ENCODE data around the gene MYO1E.

Gene MYO1E

DNA sequence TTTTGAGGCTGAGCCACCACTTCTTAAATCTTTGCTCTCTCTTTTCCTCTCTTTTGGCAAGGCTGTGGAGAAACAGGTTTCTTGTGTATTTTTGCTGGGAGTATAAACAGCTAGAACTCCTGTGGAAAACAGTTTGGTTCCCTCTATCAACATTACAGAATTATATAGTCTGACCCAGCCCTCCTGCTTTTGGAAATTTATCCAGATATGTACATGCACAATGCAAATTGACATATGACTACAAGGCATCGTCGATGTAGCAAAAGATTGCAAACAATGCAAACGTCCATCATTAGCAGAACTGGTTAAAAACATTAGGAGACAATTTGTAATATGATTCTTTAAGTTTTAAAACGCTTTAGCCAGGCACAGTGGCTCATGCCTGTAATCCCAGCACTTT is 12.5 kb upstream of the MYO1E start:
- no peak for DNase-seq

DNA sequence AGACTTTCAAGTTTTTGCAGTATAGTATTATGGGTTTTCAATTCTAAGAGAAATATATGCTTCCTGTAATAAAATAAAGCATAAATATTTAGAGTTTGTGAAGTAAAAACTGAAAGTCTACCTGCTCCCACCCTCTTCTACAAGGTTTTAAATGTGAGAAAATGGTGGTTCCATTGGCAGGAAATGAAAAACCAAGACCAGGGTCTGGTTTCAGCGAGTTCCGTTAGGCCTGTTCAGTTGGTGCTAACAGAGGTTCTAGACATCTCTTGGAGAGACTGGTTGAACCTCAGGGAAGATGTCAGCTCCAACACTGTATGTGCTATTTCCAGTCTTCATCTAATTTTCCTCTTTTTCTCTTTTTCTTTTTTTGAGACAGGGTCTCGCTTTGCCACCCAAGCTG is 11.8 kb upstream of the MYO1E start:
- DNase-seq = no peak

DNA sequence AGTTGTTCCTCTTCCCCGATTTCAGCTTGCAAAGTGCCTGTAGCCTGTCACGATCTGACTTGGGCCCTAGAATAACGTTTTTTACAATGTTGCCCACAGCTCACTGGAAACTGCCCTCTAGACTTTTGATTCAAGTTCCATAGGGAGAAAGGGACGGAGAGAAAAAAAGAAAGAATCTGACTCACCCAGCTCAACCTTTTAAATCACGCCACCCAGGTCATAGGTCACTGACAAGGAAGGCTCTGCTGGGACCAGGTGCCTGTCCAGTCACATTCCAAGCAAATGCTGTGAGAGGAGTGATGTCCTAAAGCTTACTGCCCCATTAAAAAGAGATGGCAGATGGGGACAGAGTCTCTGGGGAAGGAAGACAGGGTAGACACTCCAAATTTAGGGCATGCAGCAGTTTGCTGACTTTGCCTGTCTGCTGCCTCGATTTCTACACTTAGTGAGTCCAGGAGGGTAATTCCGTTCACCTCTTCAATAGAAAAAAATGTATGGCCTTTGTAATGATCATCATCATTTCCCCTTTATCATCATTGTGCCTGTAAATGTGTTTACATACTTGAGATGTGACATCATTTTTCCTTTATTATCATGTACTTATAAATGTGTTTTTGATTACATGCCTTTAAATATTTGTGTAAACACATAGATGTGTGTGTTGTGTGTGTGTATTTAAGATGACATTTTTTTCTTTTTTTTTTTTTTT is 8.4 kb upstream of the MYO1E start:
- peak; percentile 93 for DNase-seq

DNA sequence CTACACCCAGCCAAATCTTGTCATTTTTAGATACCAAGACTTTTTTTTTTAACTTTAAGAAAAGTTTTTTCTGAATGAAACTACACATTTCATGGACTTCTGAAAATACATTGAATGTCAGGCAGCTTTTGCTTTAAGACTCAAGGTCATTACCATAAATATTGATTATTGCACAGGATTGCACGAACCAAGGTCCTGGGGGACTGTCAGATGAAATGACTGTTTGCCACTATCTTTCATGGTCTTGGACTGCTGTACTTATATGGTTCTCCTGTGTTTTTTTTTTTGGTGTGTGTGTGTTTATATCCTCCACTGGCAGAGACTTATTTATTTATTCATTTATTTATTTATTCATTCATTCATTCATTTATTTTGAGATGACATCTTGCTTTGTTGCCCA is 6.9 kb upstream of the MYO1E start:
- no peak for DNase-seq

DNA sequence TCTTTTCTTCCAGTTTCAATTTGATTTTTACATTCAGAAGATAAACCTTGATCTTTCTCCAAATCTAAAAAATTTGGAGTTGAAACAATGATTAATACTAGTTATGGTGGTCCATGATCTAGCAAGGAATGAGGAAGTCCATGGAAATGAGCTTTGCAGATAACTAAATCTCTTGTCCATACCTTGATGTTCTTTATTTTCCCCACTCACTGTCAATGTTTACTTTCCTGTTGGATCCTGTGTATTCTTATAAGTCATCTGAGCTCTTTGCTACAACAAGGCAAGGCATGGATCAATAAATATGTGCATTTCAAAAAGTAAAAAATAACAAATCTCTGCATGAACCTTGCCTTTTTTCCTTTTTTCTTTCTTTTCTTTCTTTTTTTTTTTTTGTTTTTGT is 6.2 kb upstream of the MYO1E start:
- no peak for DNase-seq

DNA sequence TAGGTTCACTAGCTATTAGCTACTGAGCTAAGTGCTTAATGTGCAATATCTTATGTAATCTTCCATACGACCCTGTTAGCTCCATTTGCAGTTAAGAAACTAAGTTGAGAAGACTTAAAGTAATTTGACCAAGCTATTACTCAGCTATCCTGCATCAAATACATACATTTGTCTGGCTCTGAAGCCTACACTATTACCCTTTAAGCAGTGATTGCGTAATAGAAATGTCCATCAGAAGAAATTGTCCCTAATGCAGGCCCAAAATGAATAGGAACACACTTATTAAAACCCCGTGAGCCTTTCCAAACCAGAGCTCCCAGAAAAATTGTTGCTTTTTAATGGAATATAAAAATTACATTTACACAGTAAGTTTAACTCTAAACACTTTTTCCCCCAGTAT is 5.3 kb upstream of the MYO1E start:
- no peak for DNase-seq

DNA sequence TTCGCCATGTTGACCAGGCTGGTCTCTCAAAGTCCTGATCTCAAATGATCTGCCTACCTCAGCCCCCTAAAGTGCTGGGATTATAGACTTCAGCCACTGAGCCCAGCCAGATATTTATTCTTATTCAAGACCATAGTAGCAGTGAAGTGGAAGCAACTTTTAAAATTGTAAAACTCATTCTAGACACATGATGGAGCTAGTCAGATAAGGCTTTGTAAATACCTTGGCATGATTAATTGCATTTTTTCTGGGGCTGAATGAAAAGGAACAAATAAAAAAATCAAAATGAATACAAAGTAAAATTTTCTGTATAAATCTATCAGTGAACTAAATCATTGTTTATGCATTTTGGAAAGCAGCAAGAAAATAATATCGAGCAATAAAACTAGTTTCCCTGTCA is 4.1 kb upstream of the MYO1E start:
- DNase-seq = no peak

DNA sequence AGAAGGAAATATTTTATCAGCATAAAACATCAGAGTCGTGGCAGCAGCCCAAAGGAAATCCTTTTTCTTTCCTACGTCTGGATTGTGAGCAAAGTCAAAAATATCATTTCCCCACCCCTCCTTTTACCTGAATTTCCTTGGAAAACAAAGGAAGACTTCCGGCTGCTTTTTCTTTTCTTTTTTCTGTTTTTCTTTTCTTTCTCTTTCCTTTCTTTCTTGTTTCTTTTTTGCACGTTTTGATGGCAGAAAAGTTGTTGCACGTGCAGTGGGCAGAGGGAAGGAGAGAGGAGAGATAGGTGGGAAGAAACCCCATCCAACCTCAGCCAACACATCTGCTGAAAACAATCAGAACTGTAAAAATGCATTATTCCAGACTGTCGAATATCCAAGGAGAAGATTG is 544 bp upstream of the MYO1E start:
- DNase-seq = no peak

DNA sequence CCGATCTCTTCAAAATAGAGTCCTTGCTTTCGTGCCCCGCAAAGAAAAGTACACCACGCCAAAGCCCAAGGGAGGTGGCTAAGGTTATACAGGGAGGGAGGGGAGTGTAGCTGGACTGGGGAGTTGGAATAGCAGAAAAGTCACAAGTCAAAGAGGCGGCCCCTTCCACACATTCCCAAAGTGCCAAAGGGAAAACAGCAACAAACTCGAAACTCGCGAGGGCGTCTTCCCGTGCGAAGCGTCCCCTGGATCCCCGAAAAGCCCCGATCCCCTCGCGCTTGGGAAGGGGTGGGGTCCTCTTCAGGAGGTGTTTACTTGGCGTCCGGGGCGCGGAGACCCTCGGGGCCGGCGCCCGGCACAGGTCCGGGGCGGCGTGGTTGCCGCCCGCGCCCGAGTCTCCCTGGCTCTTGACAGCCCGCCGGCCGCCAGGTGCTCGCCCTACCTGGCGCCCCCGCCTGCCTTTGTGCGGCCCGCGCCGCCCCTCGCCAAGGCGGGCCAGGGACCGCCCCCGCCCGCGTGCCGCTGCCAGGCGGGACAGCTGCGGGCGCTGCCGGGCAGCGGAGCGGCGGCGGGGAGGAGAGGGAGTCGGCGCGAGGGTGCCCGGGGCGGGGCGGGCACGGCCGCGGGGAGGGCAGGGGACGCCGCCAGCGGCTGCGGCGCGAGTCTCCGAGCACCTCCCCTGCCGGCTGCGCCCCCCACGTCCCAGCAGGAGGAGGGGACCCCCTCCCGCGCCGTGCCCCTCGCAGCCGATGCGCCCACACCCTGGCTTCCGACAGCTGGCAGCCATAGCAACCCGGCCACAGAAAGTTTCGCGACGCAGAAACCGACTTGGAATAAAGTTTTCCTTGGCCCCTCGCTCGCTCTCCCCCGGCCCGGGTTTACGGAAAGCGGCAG is 966 bp downstream of the MYO1E start:
- peak; percentile 65 for DNase-seq

DNA sequence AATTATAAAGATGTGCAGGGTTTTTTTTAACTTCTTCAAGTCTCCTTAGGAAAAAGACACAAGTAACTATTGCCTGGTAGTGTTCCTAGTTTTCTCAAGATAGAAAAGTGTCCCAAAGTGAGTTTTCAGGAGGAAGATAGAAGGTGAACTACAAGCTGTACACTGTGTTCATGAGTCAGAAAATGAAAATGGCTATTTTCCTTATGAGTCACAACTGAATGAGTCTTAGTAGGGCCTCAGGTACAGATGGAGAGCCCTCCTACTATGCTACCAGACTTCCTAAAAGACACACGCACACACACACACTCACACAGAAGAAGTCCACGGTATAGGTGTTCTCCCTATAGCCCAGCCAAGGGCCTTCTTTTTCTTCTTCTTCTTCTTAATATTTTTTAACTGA is 3.1 kb downstream of the MYO1E start:
- no peak for DNase-seq

DNA sequence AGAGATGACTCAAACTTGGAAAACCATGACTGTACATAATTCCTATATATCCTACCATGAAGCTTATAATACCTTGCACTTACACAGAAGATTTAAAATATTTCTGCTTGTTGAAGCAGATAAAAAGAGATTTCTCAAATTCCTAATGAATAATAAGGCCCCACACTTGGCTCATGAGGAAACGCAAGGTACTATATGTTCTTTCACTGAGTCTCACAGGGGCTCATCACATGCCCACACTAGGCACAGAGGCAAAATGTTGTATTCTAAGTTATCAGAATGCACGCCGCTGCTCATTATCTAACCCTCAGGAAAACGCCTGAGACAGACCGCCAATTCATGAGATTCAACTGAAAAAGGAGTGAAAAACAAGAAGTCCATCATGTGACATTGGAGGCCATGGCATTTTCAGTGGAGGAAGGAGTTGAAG is 5.6 kb downstream of the MYO1E start:
- DNase-seq = no peak

DNA sequence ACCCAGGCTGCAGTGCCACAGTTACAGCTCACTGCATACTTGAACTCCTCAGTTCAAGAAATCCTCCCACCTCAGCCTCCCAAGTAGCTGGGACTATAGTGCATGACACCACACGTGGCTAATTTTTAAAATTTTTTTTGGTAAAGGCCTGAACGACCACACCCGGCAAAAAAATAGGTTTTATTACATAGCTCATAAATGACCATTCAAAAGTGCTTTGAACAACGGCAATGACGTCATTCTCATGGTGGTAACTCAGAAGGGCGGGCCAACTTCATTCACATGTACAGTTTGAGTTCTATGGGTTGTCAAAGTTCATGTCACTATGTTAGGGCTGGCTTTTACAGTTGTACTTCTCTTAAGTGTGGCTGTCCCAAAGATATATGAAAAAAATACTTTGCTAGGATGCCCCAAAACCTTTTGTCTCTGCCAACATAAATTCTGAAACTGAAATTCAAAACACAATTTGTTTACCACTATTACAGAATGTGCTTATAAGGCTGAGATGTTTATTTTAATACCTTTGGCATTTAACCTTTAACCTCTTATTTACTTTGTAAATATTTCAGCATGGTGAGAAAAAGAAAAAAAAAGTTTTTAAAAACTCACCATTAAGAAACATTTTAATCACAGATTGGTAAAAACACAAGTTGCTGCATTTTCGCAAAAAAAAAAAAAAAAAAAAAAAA is 6.2 kb downstream of the MYO1E start:
- no peak for DNase-seq

DNA sequence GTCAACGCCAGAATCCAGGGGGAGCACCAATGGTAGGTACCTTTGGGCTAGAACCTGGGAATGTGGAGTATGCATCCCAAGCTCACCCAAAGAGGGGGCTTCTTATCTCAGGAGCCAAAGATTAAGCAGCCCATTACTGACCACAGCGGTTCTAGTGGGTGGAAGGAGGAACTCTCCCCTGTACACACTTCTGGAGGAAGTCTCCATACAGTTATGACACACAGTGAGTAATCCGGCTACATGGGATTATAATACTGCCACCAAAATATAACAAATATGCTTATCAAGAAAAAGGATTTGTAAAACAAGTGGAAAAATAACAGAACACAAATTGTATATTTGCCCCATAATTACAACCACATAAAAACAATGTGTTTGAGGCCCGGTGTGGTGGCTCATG is 8.4 kb downstream of the MYO1E start:
- DNase-seq = no peak

DNA sequence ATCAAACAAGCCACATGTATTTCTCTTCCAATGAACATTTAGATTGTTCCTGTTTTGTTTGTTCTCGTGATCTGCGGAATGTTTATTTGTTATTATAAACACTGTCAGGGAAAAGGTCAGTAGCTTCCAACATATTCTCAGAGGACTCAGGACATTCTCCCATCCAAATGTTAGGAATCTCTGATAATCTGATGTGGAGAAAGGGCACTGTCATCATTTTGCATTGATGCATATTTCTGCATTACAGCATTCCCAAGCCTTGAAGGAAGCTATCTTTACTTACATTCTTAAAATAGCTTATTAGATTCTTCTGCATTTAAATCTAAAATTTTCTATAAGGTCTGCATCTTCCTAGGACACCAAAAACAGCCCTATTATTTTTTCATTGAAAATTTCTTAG is 10.3 kb downstream of the MYO1E start:
- no peak for DNase-seq

DNA sequence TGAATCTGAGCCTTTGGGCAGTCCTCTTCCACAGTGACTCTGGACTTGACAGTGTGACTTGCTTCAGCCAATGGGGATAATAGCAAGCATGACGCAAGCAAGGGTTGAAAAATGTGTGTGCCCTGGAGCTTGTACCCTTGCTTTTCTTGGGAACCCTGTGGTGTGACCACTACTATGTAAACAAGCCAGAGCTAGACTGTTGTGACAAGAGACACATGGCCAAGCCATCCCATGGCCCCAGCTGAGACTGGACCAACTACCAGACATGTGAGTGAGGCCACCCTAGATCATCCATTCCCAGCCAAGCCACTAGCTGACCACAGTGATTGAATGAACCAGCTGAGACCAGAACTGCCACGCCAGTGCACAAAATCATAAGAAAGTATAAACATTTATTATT is 11.8 kb downstream of the MYO1E start:
- no peak for DNase-seq

DNA sequence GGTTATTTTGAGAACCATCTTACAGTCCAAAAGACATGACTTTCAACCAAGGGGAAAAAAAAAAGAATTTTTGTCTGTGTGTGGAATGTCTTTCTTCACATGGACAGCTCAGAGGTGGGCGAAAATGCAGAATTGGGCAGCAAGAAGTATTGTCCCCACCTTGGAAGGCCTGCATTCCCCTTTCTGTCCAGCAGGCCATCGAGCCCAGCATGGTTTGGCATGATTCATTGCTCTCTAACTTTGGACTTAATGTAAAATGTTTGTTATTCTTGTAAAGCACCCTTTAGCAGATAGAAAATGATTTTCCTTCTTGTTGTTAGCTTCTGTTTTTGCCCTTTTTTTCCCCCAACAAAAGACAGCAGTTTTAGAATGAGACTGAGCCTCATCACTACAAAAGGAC is 12.4 kb downstream of the MYO1E start:
- no peak for DNase-seq

DNA sequence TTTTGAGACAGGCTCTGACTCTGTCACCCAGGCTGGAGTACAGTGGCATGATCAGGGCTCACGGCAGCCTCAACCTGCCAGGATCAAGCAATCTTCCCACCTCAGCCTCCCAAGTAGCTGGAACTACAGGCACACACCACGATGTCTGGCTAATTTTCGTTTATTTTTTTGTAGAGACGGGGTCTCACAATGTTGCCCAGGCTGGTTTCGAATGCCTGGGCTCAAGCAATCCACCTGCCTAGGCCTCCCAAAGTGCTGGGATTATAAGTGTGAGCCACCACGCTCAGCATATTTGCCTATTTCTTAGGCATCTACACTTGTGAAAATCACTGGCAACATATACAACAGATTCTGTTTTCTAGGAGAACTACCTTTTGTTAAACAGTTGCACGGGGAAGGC is 16.9 kb downstream of the MYO1E start:
- DNase-seq = no peak

DNA sequence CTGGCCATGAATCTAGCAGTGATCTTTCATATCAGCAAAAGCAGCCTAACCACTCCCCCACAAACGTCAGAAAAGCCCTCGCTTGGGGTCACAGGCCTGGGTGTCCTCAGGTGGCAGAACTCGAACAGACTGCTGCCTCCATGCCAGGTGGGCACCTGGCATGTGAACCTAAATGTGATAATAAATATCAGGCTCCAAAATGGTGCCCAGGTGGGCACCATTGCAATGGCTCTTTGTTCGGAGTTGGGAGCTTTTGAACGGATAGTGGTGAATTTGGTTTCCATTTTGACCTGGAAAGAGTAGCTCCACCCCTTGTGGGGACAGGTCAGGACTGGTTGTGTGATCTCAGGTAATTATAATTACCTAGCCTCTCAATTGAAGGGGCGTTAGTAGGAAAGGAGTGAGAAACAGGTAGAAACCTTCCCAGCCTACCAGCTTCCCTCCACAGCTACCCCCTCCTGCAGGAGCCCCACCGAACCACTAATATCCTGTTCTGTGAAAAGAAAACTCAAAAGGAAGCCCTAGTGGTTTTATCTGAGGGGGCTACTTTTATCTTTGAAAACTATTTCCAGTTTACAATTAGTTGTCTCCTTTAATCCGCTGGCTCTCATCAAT is 18.1 kb downstream of the MYO1E start:
- no peak for DNase-seq

DNA sequence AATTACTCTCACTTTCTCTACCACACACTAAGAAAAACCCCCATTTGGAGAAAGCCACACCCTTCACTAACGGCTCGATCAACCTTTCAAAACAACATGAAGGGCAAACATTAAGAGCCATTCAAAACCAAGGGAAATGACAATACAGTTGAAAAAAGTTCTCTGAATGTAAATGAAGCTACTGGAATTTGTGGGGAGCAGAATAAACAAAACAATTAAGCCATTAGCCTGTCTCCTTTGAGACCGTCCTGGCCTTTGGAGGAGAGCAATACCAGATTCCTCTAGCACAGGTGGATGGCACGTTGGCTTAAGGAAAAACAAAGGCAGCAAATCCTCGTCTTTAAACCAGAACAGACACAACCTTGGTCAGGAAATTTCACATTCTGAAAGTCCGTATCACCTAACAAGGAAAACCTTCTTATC is 18.7 kb downstream of the MYO1E start:
- no peak for DNase-seq

DNA sequence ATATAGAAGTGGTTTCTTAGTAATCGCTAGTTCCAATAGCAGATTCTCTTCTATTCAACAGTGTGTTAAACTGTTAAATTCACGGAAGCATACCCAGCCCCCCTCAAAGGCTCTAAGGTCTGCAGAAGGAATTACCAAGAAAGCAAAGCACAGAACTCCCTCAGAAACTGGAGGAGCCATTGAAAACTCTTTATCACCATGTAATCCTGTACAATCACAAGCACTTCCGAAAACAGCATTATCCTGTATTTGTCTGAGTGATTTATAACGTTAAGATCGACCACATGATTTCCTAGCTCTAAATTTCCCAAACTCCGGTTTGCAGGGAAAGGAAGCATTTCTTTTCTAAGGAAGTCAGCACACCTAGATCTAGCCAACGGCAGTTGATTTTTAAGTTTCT is 20.0 kb downstream of the MYO1E start:
- no peak for DNase-seq

DNA sequence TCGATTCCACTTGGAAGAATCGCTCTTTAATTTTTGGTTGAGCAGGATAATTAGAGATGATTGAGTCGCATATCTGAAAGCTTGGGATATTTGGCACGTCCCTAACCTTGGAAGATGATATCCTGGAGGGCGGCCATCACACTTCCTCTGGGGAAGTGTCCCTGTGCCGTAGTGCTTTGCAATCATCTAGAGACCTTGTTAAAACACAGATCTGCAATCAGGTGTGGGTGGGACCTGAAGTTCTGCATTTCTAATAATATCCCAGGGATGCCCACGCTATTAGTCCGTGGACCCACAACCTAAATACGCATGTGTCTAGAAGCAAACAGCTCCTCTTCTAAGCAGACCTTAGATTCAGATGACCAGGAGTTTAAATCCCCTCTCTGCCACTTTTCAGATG is 20.5 kb downstream of the MYO1E start:
- DNase-seq = no peak

DNA sequence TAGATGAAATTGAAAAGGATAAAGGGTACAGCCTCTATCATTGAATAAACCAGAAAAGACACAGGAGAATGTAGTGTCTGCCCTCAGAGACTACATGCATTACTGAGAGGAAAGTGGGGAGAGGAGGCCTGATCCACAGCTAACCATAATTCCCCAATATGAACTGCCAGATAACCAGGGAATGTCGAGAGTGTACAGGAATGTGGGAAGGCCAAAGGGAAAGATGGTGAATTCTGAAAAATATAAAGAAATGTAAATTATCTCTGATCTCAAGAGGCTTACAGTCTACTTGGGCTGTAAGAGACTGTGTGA is 22.3 kb downstream of the MYO1E start:
- no peak for DNase-seq

DNA sequence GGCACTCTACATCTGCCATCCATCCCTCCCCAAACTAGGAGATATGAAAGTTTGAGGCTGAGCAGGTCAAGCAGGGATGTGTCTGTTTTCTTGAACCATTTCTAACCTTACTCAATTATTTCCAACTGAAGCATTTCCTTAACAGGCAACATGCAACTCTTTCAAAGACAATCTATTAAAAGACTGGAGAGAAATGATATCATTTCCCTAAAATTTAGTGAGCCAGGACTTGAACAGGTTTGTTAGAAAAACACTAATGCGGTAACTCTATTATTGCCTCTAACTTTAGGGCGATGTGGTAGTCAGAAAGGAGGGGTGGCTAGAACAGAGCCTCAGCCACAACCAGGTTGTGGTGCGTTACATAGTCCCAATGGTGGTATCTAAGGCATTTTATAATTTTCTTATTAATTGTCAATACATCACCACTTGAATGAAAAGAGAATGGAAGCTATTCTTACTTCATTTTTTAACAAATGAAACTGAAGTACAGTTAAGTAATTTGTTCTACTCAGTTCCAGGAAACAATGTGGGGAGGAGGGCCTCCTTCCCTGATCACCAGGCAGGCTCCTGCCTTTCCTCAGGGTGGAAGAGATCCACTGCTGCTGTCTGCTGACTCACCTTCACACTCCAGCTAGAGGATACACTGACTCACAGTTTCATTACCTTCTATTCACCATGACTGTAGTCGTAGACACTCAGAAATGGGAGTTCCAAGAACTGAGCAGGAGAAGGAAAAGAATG is 22.8 kb downstream of the MYO1E start:
- peak; percentile 92 for DNase-seq
